ENCODE data around the gene MED12L. TPM values are rescaled to one million over a fixed set of nuclear protein-coding genes. Genes with fewer than 3 reads are reported as not detected.

MED12L gene
- total and polyA plus RNA-seq, 12 donors: 0.03 to 4.5 (median 0.71) TPM

GRCh38 chr3:151445273-151446001, 360.0 kb downstream of the MED12L start:
- no peak for TF ChIP-seq CTCF (IDR thresholded peaks at IDR 0.05)
- no peaks in the 10 kb centered on the region for H3K27me3 ChIP-seq
- peaks cover 0 to 30% (median 0%) of the 10 kb centered on the region in 11 donors for H3K9me3 ChIP-seq
- peak in 5 of 8 donors; percentile 27 to 83 (median 46) for ATAC-seq
- H3K27ac ChIP-seq: no peak overlapping the region
- no peak overlapping the region for H3K4me3 ChIP-seq
- intact Hi-C loops (cut with DNase I): loop anchor here in 4 of 10 donors (10.0 kb wide), 3 partner anchors 209 to 469 kb away; no protein-coding TSS in a partner anchor
- peaks cover 0 to 12% (median 0%) of the 10 kb centered on the region in 9 donors for H3K4me1 ChIP-seq
- DNase-seq: no peak
- WGBS, 2 donors: 73 to 79% methylated on average over 5 of the region's 5 CpGs
- H3K36me3 ChIP-seq: peaks cover 0 to 4% (median 0%) of the 10 kb centered on the region in 9 donors

GRCh38 chr3:151446002-151446340, 360.5 kb downstream of the MED12L start:
- 59 to 63% methylated on average over 3 of the region's 3 CpGs for WGBS, 2 donors
- DNase-seq: no peak
- no peak for ATAC-seq
- Histone ChIP-seq H3K4me1 (peaks cover 0 to 12% (median 0%) of the 10 kb centered on the region in 9 donors), H3K9me3 (peaks cover 0 to 30% (median 0%) of the 10 kb centered on the region in 11 donors), H3K4me3 (no peak overlapping the region), H3K36me3 (peaks cover 0 to 4% (median 0%) of the 10 kb centered on the region in 9 donors), H3K27ac (no peak overlapping the region), H3K27me3 (no peaks in the 10 kb centered on the region)
- intact Hi-C loops (cut with DNase I): loop anchor here in 4 of 10 donors (10.0 kb wide), 3 partner anchors 209 to 469 kb away; no protein-coding TSS in a partner anchor
- TF ChIP-seq CTCF (IDR thresholded peaks at IDR 0.05): no peak

GRCh38 chr3:151452368-151452767, 366.9 kb downstream of the MED12L start:
- intact Hi-C loops (cut with DNase I): no loop called here

GRCh38 chr3:151452841-151453240, 367.4 kb downstream of the MED12L start:
- no peak for TF ChIP-seq CTCF (IDR thresholded peaks at IDR 0.05)
- intact Hi-C loops (cut with DNase I): no loop called here
- Histone ChIP-seq H3K4me3 (no peak overlapping the region), H3K27me3 (no peaks in the 10 kb centered on the region), H3K36me3 (peaks cover 0 to 9% (median 0%) of the 10 kb centered on the region in 9 donors), H3K9me3 (peaks cover 0 to 10% (median 0%) of the 10 kb centered on the region in 11 donors), H3K27ac (no peak overlapping the region), H3K4me1 (no peaks in the 10 kb centered on the region)
- WGBS, 2 donors: 41 to 47% methylated on average over 2 of the region's 2 CpGs
- no peak for ATAC-seq
- no peak for DNase-seq

More at GRCh38 chr3:151452368-151452767, 366.9 kb downstream of the MED12L start:
- Histone ChIP-seq H3K4me1 (no peaks in the 10 kb centered on the region), H3K4me3 (no peak overlapping the region), H3K36me3 (peaks cover 0 to 9% (median 0%) of the 10 kb centered on the region in 9 donors), H3K27ac (no peak overlapping the region), H3K9me3 (peaks cover 0 to 15% (median 0%) of the 10 kb centered on the region in 11 donors), H3K27me3 (no peaks in the 10 kb centered on the region)
- DNase-seq (no peak), ATAC-seq (no peak)
- no peak for TF ChIP-seq CTCF (IDR thresholded peaks at IDR 0.05)
- 44 to 58% methylated on average over 1 of the region's 1 CpG for WGBS, 2 donors

Measured in heart right ventricle (tissue), 16 donors.